B cell (primary cell): Measurements from ENCODE around the gene KISS1. TPM values are rescaled to one million over a fixed set of nuclear protein-coding genes. Genes with fewer than 3 reads are reported as not detected.

ENCODE experiments used
- ATAC-seq: fragments of 200-7000 bp; cut with Tn5 transposase; one replicate; pipeline ENCODE4 v1.10.0; 2021; ENCODE audit warnings: low read depth, mild to moderate bottlenecking, moderate number of reproducible peaks, moderate library complexity
- CTCF ChIA-PET: fragments of 350-600 bp; sonication (Branson Sonifier 250); formaldehyde crosslinking; loops from one replicate; lab custom pipeline; 2021; ENCODE audit warnings: antibody characterized with exemption, inconsistent platforms; lab: Charles Lee
- POLR2A ChIA-PET: fragments of 350-600 bp; sonication (Branson Sonifier 250); formaldehyde crosslinking; loops from one replicate; lab custom pipeline; 2021; ENCODE audit warnings: antibody characterized with exemption; lab: Charles Lee
- DNase-seq: peaks from one replicate; pipeline ENCODE4 v3.0.0; 2013
- H2AFZ ChIP-seq: 2 replicates; pipeline ENCODE4 v1.6.1; 2012; ENCODE audit warnings: mild to moderate bottlenecking, low read depth, low read length; ENCODE audit not compliant: insufficient read depth, poor library complexity, severe bottlenecking
- H3K27ac ChIP-seq, 2 donors: 1 replicate in 1 of 2; 2 replicates in 1 of 2; pipeline ENCODE4 v1.5.1; 2012 to 2013; ENCODE audit warnings: low read length in 2 of 2, mild to moderate bottlenecking in 2 of 2, moderate library complexity in 1 of 2
- H3K27me3 ChIP-seq, 4 experiments: fragments of 200-600 bp in 1 of 4; sonication (generic) in 1 of 4; replicated peaks in 1 of 4; 1 replicate in 2 of 4; 2 replicates in 2 of 4; pipeline versions ENCODE4 v1.6.1 to v1.7.0; 2013 to 2016; ENCODE audit warnings: low read length in 3 of 4, mild to moderate bottlenecking in 2 of 4, mixed read lengths in 1 of 4, moderate library complexity in 1 of 4; ENCODE audit not compliant: insufficient read depth in 4 of 4, control insufficient read depth in 3 of 4; ENCODE audit errors: control extremely low read depth in 1 of 4
- H3K36me3 ChIP-seq, 2 experiments: replicated peaks in 1 of 2; 1 replicate in 1 of 2; 2 replicates in 1 of 2; pipeline versions ENCODE4 v1.6.1 to v1.7.1; 2013; ENCODE audit warnings: low read length in 1 of 2; ENCODE audit not compliant: insufficient read depth in 2 of 2, control insufficient read depth in 1 of 2; ENCODE audit errors: control extremely low read depth in 1 of 2, extremely low read depth in 1 of 2
- H3K4me1 ChIP-seq, 2 donors: fragments of 200-600 bp in 1 of 2; sonication (generic) in 1 of 2; 1 replicate in 1 of 2; 2 replicates in 1 of 2; pipeline versions ENCODE4 v1.5.1 to v1.6.1; 2013 to 2017; ENCODE audit warnings: low read length in 2 of 2; ENCODE audit not compliant: control insufficient read depth in 2 of 2, insufficient read depth in 2 of 2
- H3K4me2 ChIP-seq: replicated peaks from 2 replicates; pipeline ENCODE3; 2012; ENCODE audit warnings: mild to moderate bottlenecking, low read depth, low read length; ENCODE audit not compliant: poor library complexity, severe bottlenecking
- H3K4me3 ChIP-seq, 5 experiments: fragments of 200-600 bp in 1 of 5; sonication (generic) in 1 of 5; 1 replicate in 3 of 5; 2 replicates in 2 of 5; pipeline versions ENCODE4 v1.5.1 to v1.7.0; 2011 to 2016; ENCODE audit warnings: low read length in 4 of 5, mild to moderate bottlenecking in 4 of 5, low read depth in 2 of 5, control low read depth in 1 of 5, moderate library complexity in 1 of 5; ENCODE audit not compliant: insufficient read depth in 1 of 5; ENCODE audit errors: control extremely low read depth in 1 of 5, extremely low read depth in 1 of 5
- H3K79me2 ChIP-seq: fragments of 200-600 bp; sonication (generic); one replicate; pipeline ENCODE4 v1.6.0; 2016; ENCODE audit warnings: low read length; ENCODE audit not compliant: control insufficient read depth, insufficient read depth
- H3K9ac ChIP-seq: fragments of 200-600 bp; sonication (generic); 2 replicates; pipeline ENCODE4 v1.6.1; 2017; ENCODE audit warnings: mild to moderate bottlenecking, low read length, moderate library complexity
- H3K9me3 ChIP-seq, 3 donors: one replicate each; pipeline versions ENCODE4 v1.6.1 to v1.7.1; 2013; ENCODE audit warnings: low read length in 2 of 3; ENCODE audit not compliant: control insufficient read depth in 2 of 3, insufficient read depth in 1 of 3; ENCODE audit errors: control extremely low read depth in 1 of 3
- H4K20me1 ChIP-seq: 2 replicates; pipeline ENCODE4 v1.6.0; 2012; ENCODE audit warnings: mild to moderate bottlenecking, low read length; ENCODE audit not compliant: insufficient read depth, control insufficient read depth, poor library complexity, severe bottlenecking
- H3K27ac Mint-ChIP-seq: one replicate; pipeline ENCODE4 v1.8.0; 2021; ENCODE audit warnings: mixed read lengths
- H3K27me3 Mint-ChIP-seq: one replicate; pipeline ENCODE4 v1.8.0; 2021; ENCODE audit warnings: mixed read lengths
- H3K4me1 Mint-ChIP-seq: one replicate; pipeline ENCODE4 v1.8.0; 2021; ENCODE audit warnings: mixed read lengths
- H3K4me3 Mint-ChIP-seq: one replicate; pipeline ENCODE4 v1.8.0; 2021; ENCODE audit warnings: mixed read lengths
- H3K9me3 Mint-ChIP-seq: one replicate; pipeline ENCODE4 v1.8.0; 2022; ENCODE audit warnings: mixed read lengths; ENCODE audit not compliant: insufficient read depth
- EZH2 ChIP-seq: IDR thresholded peaks from 2 replicates; pipeline ENCODE4 v1.6.1; 2012; ENCODE audit warnings: borderline replicate concordance, low read depth, mild to moderate bottlenecking, moderate library complexity, low read length; ENCODE audit not compliant: insufficient read depth, poor library complexity, severe bottlenecking
- WGBS: methylation state at CpG from one replicate; pipeline ENCODE4 v1.1.5; 2013; ENCODE audit warnings: missing lambda C conversion rate; ENCODE audit not compliant: insufficient coverage; 5-methylcytosine and 5-hydroxymethylcytosine counted together
- intact Hi-C: fragments of 100-400 bp; cut with micrococcal nuclease; formaldehyde crosslinking; loops from one replicate; pipeline ENCODE4 v1.10.0; 2022
- polyA plus RNA-seq: library from polyadenylated mRNA; depleted of rRNA; stranded (reverse); fragments of >200 nt; gene quantifications from 2 replicates; pipeline ENCODE4 v1.2.3, GENCODE V29; 2012
- total RNA-seq, 2 donors: library from RNA; stranded (reverse); fragments of 120-200 nt in 1 of 2; gene quantifications; 1 replicate in 1 of 2; 2 replicates in 1 of 2; pipeline versions ENCODE4 v1.2.3 to v1.2.4, GENCODE V29; 2013 to 2022
- TF ChIP-seq, protein P1 (sequence below): fragments of 200-600 bp; IDR thresholded peaks from one replicate; pipeline ENCODE4 v1.8.0; 2022; ENCODE audit warnings: antibody characterized with exemption, mild to moderate bottlenecking

KISS1 gene
- total and polyA plus RNA-seq, 2 donors (not counting 1 experiment from before 2014, with no cell fraction given) = not detected

DNA sequence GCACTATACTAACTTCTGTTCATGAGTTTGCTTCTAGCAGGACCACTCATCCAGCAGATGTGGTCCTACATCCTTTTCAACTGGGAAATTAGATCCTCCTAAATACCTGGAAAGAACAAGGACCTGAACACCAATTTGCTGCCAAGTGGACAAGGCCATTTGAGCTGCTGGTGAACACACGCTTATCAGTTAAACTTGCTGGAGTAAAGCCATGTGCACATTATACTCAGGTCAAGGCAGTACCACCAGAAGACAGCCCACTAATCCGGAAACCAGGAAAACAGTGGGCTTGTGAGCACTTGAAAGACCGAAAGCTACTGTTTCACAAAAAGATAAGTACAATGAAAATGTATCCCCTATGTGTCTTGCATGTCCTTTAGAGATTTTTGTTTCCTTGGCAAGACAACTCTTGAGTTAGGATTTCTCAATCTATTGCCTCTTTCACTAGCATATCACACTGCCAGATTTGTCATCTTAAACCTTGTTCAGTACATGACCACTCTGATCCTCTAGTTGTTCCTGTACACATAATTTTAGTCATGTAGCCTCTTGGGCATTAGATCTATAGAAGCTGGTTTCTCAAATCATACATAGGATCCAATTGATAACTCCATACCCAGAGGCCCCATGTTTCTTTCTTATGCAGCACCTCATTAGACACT, 25.7 kb downstream of the KISS1 start:
- no peak overlapping the region for H3K4me3 Mint-ChIP-seq
- H3K4me2 ChIP-seq = no peak overlapping the region
- H3K4me1 ChIP-seq = no peaks in the 10 kb centered on the region
- H3K27ac ChIP-seq = no peak overlapping the region
- H3K27me3 ChIP-seq = peaks cover 0 to 9% (median 2%) of the 10 kb centered on the region in 4 experiments
- H3K27me3 Mint-ChIP-seq = peaks cover 14% of the 10 kb centered on the region
- TF ChIP-seq, protein P1, sequence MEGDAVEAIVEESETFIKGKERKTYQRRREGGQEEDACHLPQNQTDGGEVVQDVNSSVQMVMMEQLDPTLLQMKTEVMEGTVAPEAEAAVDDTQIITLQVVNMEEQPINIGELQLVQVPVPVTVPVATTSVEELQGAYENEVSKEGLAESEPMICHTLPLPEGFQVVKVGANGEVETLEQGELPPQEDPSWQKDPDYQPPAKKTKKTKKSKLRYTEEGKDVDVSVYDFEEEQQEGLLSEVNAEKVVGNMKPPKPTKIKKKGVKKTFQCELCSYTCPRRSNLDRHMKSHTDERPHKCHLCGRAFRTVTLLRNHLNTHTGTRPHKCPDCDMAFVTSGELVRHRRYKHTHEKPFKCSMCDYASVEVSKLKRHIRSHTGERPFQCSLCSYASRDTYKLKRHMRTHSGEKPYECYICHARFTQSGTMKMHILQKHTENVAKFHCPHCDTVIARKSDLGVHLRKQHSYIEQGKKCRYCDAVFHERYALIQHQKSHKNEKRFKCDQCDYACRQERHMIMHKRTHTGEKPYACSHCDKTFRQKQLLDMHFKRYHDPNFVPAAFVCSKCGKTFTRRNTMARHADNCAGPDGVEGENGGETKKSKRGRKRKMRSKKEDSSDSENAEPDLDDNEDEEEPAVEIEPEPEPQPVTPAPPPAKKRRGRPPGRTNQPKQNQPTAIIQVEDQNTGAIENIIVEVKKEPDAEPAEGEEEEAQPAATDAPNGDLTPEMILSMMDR = no peak
- no peak for TF ChIP-seq EZH2
- 90% methylated on average over 3 of the region's 3 CpGs for WGBS
- POLR2A ChIA-PET = no interaction called here
- peaks cover 11 to 41% (median 41%) of the 10 kb centered on the region in 3 donors for H3K9me3 ChIP-seq
- intact Hi-C loops = no loop called here
- no peak overlapping the region for H3K9ac ChIP-seq
- no peaks in the 10 kb centered on the region for H3K36me3 ChIP-seq
- H3K27ac Mint-ChIP-seq = no peak overlapping the region
- no peak overlapping the region for H3K4me3 ChIP-seq
- H3K4me1 Mint-ChIP-seq = no peaks in the 10 kb centered on the region
- no peak overlapping the region for H2AFZ ChIP-seq
- H3K9me3 Mint-ChIP-seq = peaks cover 12% of the 10 kb centered on the region
- no peaks in the 10 kb centered on the region for H3K79me2 ChIP-seq
- DNase-seq (no peak), ATAC-seq (no peak)
- no peaks in the 10 kb centered on the region for H4K20me1 ChIP-seq
- CTCF ChIA-PET = interaction anchor here (0.8 to 2.3 kb wide), 2 partner anchors 36 to 192 kb away, joined by 3 to 5 read pairs; no protein-coding TSS in a partner anchor

DNA sequence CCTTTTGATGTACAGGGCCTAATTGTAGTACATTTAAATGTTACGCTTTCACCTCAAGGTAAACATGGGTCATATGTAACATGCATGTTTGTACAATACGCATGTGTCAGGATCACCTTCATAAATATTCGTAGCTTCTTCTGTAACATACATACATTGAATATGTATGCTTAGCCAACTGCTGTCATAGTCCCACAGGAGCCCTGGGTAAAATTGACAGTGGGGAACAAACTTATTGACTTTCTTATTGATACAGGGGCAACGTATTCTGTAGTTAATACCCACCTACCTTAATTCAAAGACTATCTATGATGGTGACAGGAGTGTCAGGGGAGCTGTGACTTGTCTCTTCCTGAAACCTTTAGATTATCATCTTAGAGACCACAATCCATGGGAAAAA, 26.4 kb downstream of the KISS1 start:
- DNase-seq = no peak
- H3K79me2 ChIP-seq = no peaks in the 10 kb centered on the region
- H3K4me1 ChIP-seq = no peaks in the 10 kb centered on the region
- H3K4me2 ChIP-seq = no peak overlapping the region
- Mint-ChIP-seq H3K4me1 (no peaks in the 10 kb centered on the region), H3K27me3 (peaks cover 18% of the 10 kb centered on the region), H3K9me3 (peaks cover 12% of the 10 kb centered on the region), H3K4me3 (no peak overlapping the region), H3K27ac (no peak overlapping the region)
- H3K9ac ChIP-seq = no peak overlapping the region
- TF ChIP-seq, protein P1 = no peak
- no peak for TF ChIP-seq EZH2
- no peak overlapping the region for H2AFZ ChIP-seq
- intact Hi-C loops = no loop called here
- no peak overlapping the region for H3K27ac ChIP-seq
- no peak for ATAC-seq
- H3K9me3 ChIP-seq = peaks cover 11 to 41% (median 41%) of the 10 kb centered on the region in 3 donors
- no peaks in the 10 kb centered on the region for H4K20me1 ChIP-seq
- peaks cover 0 to 9% (median 2%) of the 10 kb centered on the region in 4 experiments for H3K27me3 ChIP-seq
- no CpG with 5 or more reads among the region's 4 CpGs for WGBS
- no peaks in the 10 kb centered on the region for H3K36me3 ChIP-seq
- ChIA-PET POLR2A (no interaction called here), CTCF (interaction anchor here (0.7 to 2.3 kb wide), 3 partner anchors 37 to 211 kb away, joined by 3 to 5 read pairs (median 3); no protein-coding TSS in a partner anchor)
- H3K4me3 ChIP-seq = no peak overlapping the region
